ENCODE results near the gene CDH12.

- TF ChIP-seq EZH2 (IDR thresholded peaks at IDR 0.05; ENCODE audit: insufficient read depth, poor library complexity, severe bottlenecking): no peak
- no peak for TF ChIP-seq EZH2phosphoT487 (IDR thresholded peaks at IDR 0.05; ENCODE audit: insufficient read depth, low read depth)
These were observed 372.8 kb downstream of the CDH12 start for GRCh38 chr5:22480305-22480704.
